ENCODE results near the gene PLEKHA8. TPM values are rescaled to one million over a fixed set of nuclear protein-coding genes. Genes with fewer than 3 reads are reported as not detected.

The PLEKHA8 gene
- total and polyA plus RNA-seq, 10 of the 15 experiments (the other 5 are each of a cell fraction or from before 2014, with no cell fraction given) = 1.1 to 13.2 (median 5.7) TPM

DNA sequence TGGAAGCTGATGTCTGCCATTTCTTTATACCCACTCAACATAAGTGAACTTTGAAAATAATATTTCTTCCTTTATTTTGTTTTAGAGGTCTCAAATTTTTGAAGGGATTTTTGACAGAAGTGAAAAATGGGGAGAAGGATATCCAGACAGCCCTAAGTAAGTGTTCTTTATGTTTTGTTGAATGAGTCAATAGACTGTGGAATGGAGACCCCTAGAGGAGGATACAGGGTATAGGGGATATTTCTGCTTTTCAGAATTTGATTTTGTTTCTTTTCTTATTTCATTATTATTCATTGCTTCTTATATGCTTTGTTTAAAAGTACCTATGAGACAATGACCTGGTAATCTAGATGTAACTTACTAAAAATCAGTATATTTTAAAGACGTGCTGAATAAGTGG, 34.4 kb downstream of the PLEKHA8 start:
- ChIA-PET CTCF (interaction anchor here (0.7 to 6.5 kb wide), 38 partner anchors 8 to 1140 kb away, joined by 3 to 96 read pairs (median 8); no protein-coding TSS in a partner anchor), POLR2A (interaction anchor here (0.5 kb wide), 1 partner anchor 59 kb away, joined by 3 read pairs; no protein-coding TSS in a partner anchor), RAD21 (ENCODE audit: unreplicated experiment) (interaction anchor here (1.0 to 3.1 kb wide), 15 partner anchors 12 to 489 kb away, joined by 3 to 31 read pairs (median 5); partner anchors contain the start of gene PLEKHA8), SMC1A (ENCODE audit: uncharacterized antibody, unreplicated experiment) (interaction anchor here (0.7 to 6.1 kb wide), 20 partner anchors 11 to 425 kb away, joined by 3 to 40 read pairs (median 6); partner anchors contain the start of gene PLEKHA8)
- H3K79me2 ChIP-seq (ENCODE audit: control insufficient read depth, insufficient read depth, low read length) = no peaks in the 10 kb centered on the region
- DNase-seq (ENCODE audit: low read depth, low spot score) (no peak), ATAC-seq (peak; percentile 91), FAIRE-seq (no peak)
- H3K4me3 ChIP-seq = no peak overlapping the region
- TF ChIP-seq SRF (IDR thresholded peaks at IDR 0.05; ENCODE audit: low read depth in 2 of 2, low read length in 2 of 2) (no peak), TCF3 (IDR thresholded peaks at IDR 0.05; ENCODE audit: borderline replicate concordance, insufficient read depth, low read depth, low read length) (no peak), RAD21 (IDR thresholded peaks at IDR 0.05; ENCODE audit: insufficient read depth, low read depth, low read length) (peak; percentile 80), TARDBP (IDR thresholded peaks at IDR 0.05; ENCODE audit: borderline replicate concordance) (no peak), SMC3 (IDR thresholded peaks at IDR 0.05; ENCODE audit: borderline replicate concordance, low read length) (peak; percentile 39; the same call in 1 of the 2 replicates)
- TF ChIP-seq, protein P1, sequence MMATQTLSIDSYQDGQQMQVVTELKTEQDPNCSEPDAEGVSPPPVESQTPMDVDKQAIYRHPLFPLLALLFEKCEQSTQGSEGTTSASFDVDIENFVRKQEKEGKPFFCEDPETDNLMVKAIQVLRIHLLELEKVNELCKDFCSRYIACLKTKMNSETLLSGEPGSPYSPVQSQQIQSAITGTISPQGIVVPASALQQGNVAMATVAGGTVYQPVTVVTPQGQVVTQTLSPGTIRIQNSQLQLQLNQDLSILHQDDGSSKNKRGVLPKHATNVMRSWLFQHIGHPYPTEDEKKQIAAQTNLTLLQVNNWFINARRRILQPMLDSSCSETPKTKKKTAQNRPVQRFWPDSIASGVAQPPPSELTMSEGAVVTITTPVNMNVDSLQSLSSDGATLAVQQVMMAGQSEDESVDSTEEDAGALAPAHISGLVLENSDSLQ (IDR thresholded peaks at IDR 0.05) = no peak
- TF ChIP-seq, protein P2, sequence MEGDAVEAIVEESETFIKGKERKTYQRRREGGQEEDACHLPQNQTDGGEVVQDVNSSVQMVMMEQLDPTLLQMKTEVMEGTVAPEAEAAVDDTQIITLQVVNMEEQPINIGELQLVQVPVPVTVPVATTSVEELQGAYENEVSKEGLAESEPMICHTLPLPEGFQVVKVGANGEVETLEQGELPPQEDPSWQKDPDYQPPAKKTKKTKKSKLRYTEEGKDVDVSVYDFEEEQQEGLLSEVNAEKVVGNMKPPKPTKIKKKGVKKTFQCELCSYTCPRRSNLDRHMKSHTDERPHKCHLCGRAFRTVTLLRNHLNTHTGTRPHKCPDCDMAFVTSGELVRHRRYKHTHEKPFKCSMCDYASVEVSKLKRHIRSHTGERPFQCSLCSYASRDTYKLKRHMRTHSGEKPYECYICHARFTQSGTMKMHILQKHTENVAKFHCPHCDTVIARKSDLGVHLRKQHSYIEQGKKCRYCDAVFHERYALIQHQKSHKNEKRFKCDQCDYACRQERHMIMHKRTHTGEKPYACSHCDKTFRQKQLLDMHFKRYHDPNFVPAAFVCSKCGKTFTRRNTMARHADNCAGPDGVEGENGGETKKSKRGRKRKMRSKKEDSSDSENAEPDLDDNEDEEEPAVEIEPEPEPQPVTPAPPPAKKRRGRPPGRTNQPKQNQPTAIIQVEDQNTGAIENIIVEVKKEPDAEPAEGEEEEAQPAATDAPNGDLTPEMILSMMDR (IDR thresholded peaks at IDR 0.05 in 2 of 3, conservative IDR thresholded peaks at IDR 0.05 in 1 of 3; ENCODE audit: control insufficient read depth in 2 of 3, extremely low read depth in 1 of 3, insufficient read depth in 1 of 3, low read depth in 3 of 3, low read length in 3 of 3) = peak; percentile 57 to 69 (median 62); a peak in 5 of 6 replicates
- no peaks in the 10 kb centered on the region for H3K9me3 ChIP-seq (replicated peaks; ENCODE audit: control insufficient read depth, insufficient read depth, low read length)
- no peak overlapping the region for H3K27ac ChIP-seq (ENCODE audit: control insufficient read depth, insufficient read depth)
- peaks cover 0 to 7% of the 10 kb centered on the region in 2 experiments; a peak in 2 of 4 replicates for H3K36me3 ChIP-seq (ENCODE audit: control insufficient read depth in 2 of 2, insufficient read depth in 2 of 2, low read length in 1 of 2)
- no peaks in the 10 kb centered on the region for H3K27me3 ChIP-seq (replicated peaks in 1 of 2; ENCODE audit: control insufficient read depth in 2 of 2, insufficient read depth in 2 of 2, low read length in 1 of 2)
- no peaks in the 10 kb centered on the region for H4K20me1 ChIP-seq (ENCODE audit: control insufficient read depth, insufficient read depth)
- WGBS (ENCODE audit: insufficient coverage, insufficient replicate concordance, low lambda C conversion rate, missing lambda C conversion rate) = 25% methylated on average over 1 of the region's 1 CpG
- no peaks in the 10 kb centered on the region for H3K4me1 ChIP-seq (ENCODE audit: control insufficient read depth, insufficient read depth, low read length)
- H3K9ac ChIP-seq (ENCODE audit: control insufficient read depth, insufficient read depth, low read length) = no peak overlapping the region
- in situ Hi-C loops (cut with MboI) (loop anchor here (5.0 to 25.0 kb wide), 2 partner anchors 180 to 425 kb away; no protein-coding TSS in a partner anchor), intact Hi-C loops (cut with micrococcal nuclease; ENCODE audit: unreplicated experiment) (loop anchor here (1.0 to 10.0 kb wide), 5 partner anchors 38 to 502 kb away; no protein-coding TSS in a partner anchor)
- BruUV-seq (replicated peaks) = no TSS peak
- no peak overlapping the region for H2AFZ ChIP-seq (ENCODE audit: control insufficient read depth, low read depth, low read length)
- H3K4me2 ChIP-seq (ENCODE audit: control insufficient read depth, insufficient read depth) = no peak overlapping the region
